ENCODE data around the gene KANK3. TPM values are rescaled to one million over a fixed set of nuclear protein-coding genes. Genes with fewer than 3 reads are reported as not detected.
A peak's percentile ranks its signal among the peaks of the same experiment; 100 is the strongest.

Gene KANK3
- total and polyA plus RNA-seq, 2 of the 8 experiments (the other 6 are each of a cell fraction or from before 2014, with no cell fraction given): 2.5 to 4.2 TPM

DNA sequence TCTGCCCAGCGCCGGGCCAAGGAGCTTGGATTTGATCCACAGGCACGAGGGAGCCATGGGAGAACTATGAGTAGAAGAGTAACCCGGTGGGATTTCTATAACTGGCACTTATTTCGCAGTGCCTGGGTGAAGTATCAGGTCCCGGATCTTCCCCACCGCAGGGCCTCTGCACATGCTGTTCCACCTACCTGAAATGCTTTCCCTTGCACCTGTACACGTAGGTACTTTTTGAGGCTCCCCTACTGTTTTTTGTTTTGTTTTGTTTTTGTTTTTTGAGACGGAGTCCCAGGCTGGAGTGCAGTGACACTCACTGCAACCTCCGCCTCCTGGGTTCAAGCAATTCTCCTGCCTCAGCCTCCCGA, 402 bp upstream of the KANK3 start:
- Histone ChIP-seq H4K5ac (ENCODE audit: insufficient read length, low read depth, low read length) (no peak overlapping the region), H2BK5ac (ENCODE audit: low read depth, low read length) (no peak overlapping the region), H4K20me1 (replicated peaks in 1 of 2; ENCODE audit: control insufficient read depth in 1 of 2, insufficient read depth in 2 of 2, low read length in 2 of 2) (peaks cover 0 to 2% of the 10 kb centered on the region in 2 experiments), H2BK20ac (ENCODE audit: low read length) (no peak overlapping the region), H2AK5ac (ENCODE audit: low read depth, low read length) (no peak overlapping the region), H4K8ac (ENCODE audit: extremely low read depth, insufficient read depth, low read length) (no peak overlapping the region), H3K14ac (ENCODE audit: insufficient read length) (no peak overlapping the region), H3K18ac (ENCODE audit: extremely low read depth, low read length) (no peak overlapping the region; the same call in 1 of the 2 replicates), H4K91ac (replicated peaks; ENCODE audit: insufficient read length, low read length) (no peak overlapping the region), H3K4me2 (ENCODE audit: insufficient read depth in 1 of 2, low read depth in 2 of 2, low read length in 2 of 2) (peak overlapping the region in 1 of 2 experiments; percentile 47; a peak in 1 of 4 replicates), H3K23me2 (ENCODE audit: low read depth, low read length) (peaks cover 5% of the 10 kb centered on the region; the same call in 1 of the 2 replicates), H2BK12ac (ENCODE audit: low read depth, low read length) (no peak overlapping the region), H3K79me2 (ENCODE audit: control insufficient read depth in 1 of 2, insufficient read depth in 2 of 2, low read length in 2 of 2) (no peaks in the 10 kb centered on the region), H3K4me3 (ENCODE audit: extremely low read depth in 1 of 4, insufficient read depth in 2 of 4, low read depth in 3 of 4, low read length in 4 of 4) (peak overlapping the region in 1 of 4 experiments; percentile 71; a peak in 4 of 8 replicates), H2BK120ac (replicated peaks; ENCODE audit: low read depth, low read length) (no peak overlapping the region), H3K27ac (ENCODE audit: low read depth, low read length) (no peak overlapping the region), H3K56ac (replicated peaks; ENCODE audit: insufficient read length, low read depth, low read length) (no peak overlapping the region), H3K9me3 (ENCODE audit: insufficient read depth in 2 of 2, low read depth in 1 of 2, low read length in 1 of 2) (no peaks in the 10 kb centered on the region), H3K27me3 (replicated peaks in 1 of 4; ENCODE audit: control insufficient read depth in 3 of 4, extremely low read depth in 1 of 4, insufficient read depth in 3 of 4, low read length in 3 of 4) (peaks cover 0 to 9% (median 7%) of the 10 kb centered on the region in 4 experiments; a peak in 3 of 7 replicates), H3K36me3 (ENCODE audit: control insufficient read depth in 2 of 4, insufficient read depth in 4 of 4, low read length in 3 of 4) (no peaks in the 10 kb centered on the region), H2BK15ac (ENCODE audit: low read length) (no peak overlapping the region), H3K23ac (ENCODE audit: insufficient read length) (no peak overlapping the region), H3K9ac (replicated peaks in 1 of 4; ENCODE audit: extremely low read depth in 1 of 4, low read depth in 3 of 4, low read length in 3 of 4) (no peak overlapping the region), H3K4ac (replicated peaks; ENCODE audit: insufficient read length, low read depth, low read length) (no peak overlapping the region), H3K79me1 (ENCODE audit: low read depth, low read length) (no peaks in the 10 kb centered on the region), H2AFZ (ENCODE audit: low read length) (no peak overlapping the region), H3K4me1 (replicated peaks in 1 of 4; ENCODE audit: control insufficient read depth in 3 of 4, insufficient read depth in 4 of 4, low read length in 3 of 4) (peaks cover 0 to 10% (median 3%) of the 10 kb centered on the region in 4 experiments; a peak in 4 of 7 replicates)
- TF ChIP-seq TAF7 (optimal IDR thresholded peaks at IDR 0.05; ENCODE audit: borderline replicate concordance, low read depth, low read length) (no peak), ATF2 (IDR thresholded peaks at IDR 0.05; ENCODE audit: low read length) (no peak), KDM1A (IDR thresholded peaks at IDR 0.05; ENCODE audit: borderline replicate concordance, low read length) (peak; percentile 59; the same call in 1 of the 2 replicates)
- TF ChIP-seq, protein P1, sequence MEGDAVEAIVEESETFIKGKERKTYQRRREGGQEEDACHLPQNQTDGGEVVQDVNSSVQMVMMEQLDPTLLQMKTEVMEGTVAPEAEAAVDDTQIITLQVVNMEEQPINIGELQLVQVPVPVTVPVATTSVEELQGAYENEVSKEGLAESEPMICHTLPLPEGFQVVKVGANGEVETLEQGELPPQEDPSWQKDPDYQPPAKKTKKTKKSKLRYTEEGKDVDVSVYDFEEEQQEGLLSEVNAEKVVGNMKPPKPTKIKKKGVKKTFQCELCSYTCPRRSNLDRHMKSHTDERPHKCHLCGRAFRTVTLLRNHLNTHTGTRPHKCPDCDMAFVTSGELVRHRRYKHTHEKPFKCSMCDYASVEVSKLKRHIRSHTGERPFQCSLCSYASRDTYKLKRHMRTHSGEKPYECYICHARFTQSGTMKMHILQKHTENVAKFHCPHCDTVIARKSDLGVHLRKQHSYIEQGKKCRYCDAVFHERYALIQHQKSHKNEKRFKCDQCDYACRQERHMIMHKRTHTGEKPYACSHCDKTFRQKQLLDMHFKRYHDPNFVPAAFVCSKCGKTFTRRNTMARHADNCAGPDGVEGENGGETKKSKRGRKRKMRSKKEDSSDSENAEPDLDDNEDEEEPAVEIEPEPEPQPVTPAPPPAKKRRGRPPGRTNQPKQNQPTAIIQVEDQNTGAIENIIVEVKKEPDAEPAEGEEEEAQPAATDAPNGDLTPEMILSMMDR (IDR thresholded peaks at IDR 0.05; ENCODE audit: control extremely low read depth in 1 of 3, insufficient read depth in 1 of 3, low read depth in 1 of 3, low read length in 3 of 3): no peak
- FAIRE-seq (no peak), DNase-seq (ENCODE audit: low read depth in 1 of 2, low spot score in 2 of 2) (no peak)
- WGBS, 2 experiments (ENCODE audit: extremely low coverage in 1 of 2, insufficient coverage in 1 of 2, insufficient read length in 1 of 2, insufficient replicate concordance in 2 of 2, low coverage in 1 of 2, low lambda C conversion rate in 2 of 2, missing lambda C conversion rate in 1 of 2): 52% methylated on average over 11 of the region's 11 CpGs; no CpG with 5 or more reads in 1 of the 2 experiments
- POLR2A ChIA-PET (ENCODE audit: partially characterized antibody): interaction anchor here (0.6 to 3.7 kb wide), 12 partner anchors 10 to 170 kb away, joined by 3 to 11 read pairs (median 4); partner anchors contain the start of genes NDUFA7, RAB11B, RPS28 and ZNF414
- CTCF ChIA-PET (ENCODE audit: partially characterized antibody): interaction anchor here (0.7 to 8.2 kb wide), 6 partner anchors 12 to 175 kb away, joined by 3 to 68 read pairs (median 4); no protein-coding TSS in a partner anchor
